ENCODE data around the gene UVSSA.

DNA sequence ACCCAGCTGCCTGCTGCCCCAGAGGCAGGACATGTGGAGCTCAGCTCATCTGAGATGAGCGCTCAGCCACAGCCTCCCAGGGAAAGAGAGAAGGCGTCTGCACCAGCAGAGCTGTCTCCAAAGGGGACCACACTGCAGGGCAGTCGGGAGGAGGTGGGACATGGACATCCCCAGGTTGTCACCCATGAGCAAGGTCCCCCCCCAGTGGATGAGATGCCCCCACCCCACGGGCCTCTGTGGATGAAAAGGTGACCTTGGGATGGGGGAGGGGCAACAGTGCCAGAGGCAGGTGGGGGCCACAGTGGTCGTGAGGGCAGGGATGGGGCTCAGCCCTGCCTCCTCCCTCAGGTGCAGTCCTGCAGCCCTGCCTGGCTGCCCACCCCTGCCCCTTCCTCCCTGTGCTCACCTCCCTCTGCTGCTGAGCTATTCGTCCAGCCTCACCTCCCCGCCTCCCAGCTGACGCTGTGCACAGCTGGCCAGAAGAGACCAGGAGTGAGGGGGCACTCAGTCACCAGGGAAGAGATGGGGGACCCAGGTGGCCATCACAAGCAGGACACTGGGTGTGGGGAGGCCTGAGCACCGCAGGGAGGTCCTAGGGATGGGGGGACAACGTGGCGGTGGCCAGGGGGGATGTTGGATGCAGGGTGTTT lies 49.9 kb downstream of the UVSSA start:
- TF ChIP-seq, protein P1, sequence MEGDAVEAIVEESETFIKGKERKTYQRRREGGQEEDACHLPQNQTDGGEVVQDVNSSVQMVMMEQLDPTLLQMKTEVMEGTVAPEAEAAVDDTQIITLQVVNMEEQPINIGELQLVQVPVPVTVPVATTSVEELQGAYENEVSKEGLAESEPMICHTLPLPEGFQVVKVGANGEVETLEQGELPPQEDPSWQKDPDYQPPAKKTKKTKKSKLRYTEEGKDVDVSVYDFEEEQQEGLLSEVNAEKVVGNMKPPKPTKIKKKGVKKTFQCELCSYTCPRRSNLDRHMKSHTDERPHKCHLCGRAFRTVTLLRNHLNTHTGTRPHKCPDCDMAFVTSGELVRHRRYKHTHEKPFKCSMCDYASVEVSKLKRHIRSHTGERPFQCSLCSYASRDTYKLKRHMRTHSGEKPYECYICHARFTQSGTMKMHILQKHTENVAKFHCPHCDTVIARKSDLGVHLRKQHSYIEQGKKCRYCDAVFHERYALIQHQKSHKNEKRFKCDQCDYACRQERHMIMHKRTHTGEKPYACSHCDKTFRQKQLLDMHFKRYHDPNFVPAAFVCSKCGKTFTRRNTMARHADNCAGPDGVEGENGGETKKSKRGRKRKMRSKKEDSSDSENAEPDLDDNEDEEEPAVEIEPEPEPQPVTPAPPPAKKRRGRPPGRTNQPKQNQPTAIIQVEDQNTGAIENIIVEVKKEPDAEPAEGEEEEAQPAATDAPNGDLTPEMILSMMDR (IDR thresholded peaks at IDR 0.05): no peak
- no peak for TF ChIP-seq POLR2A (IDR thresholded peaks at IDR 0.05)

All from body of pancreas (tissue), 4 donors.